ENCODE results near the gene POLR3G. TPM values are rescaled to one million over a fixed set of nuclear protein-coding genes. Genes with fewer than 3 reads are reported as not detected.

The POLR3G gene
- total RNA-seq, 1 experiment from 2014 or later = 23.4 TPM

DNA sequence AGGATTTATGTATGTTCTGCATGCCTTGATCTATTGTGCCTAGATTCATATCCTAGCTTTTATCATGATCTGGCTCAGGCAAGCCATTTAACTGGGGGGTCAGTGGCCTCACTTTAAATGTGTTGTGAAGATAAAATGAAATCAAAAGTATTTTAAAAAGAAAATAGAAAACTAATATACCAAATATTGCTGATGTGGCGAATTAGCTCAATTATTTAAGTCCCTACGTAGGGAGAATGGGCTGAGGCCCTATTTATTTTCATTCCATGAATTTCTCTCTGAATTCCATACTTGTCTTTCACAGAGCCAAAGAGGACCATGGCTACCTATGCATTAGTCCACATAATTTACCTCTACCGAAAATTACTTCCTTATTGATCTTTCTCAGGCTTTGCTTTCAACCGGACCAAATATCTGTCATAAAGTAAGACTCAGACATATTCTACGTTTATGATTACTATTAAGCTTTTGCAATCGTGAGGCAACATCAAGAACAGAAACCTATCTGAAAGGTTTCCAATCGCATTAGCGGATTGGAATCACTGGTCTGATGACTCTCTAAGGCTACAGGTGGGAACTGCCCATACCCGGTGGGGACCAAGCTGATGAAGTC, 1.8 kb upstream of the POLR3G start:
- DNase-seq (ENCODE audit: low read depth, low spot score) = no peak
- intact Hi-C loops (cut with micrococcal nuclease; ENCODE audit: unreplicated experiment) (no loop called here), in situ Hi-C loops (cut with HindIII; ENCODE audit: low pct_unique_long_range_greater_than_20kb, low sequenced_read_pairs) (no loop called here)
- no peaks in the 10 kb centered on the region; the same call in 1 of the 2 replicates for H3K36me3 ChIP-seq (ENCODE audit: control insufficient read depth, insufficient read depth, low read length)
- no peak for TF ChIP-seq TCF7L2 (IDR thresholded peaks at IDR 0.05; ENCODE audit: low read depth, low read length)
- TF ChIP-seq, protein P1, sequence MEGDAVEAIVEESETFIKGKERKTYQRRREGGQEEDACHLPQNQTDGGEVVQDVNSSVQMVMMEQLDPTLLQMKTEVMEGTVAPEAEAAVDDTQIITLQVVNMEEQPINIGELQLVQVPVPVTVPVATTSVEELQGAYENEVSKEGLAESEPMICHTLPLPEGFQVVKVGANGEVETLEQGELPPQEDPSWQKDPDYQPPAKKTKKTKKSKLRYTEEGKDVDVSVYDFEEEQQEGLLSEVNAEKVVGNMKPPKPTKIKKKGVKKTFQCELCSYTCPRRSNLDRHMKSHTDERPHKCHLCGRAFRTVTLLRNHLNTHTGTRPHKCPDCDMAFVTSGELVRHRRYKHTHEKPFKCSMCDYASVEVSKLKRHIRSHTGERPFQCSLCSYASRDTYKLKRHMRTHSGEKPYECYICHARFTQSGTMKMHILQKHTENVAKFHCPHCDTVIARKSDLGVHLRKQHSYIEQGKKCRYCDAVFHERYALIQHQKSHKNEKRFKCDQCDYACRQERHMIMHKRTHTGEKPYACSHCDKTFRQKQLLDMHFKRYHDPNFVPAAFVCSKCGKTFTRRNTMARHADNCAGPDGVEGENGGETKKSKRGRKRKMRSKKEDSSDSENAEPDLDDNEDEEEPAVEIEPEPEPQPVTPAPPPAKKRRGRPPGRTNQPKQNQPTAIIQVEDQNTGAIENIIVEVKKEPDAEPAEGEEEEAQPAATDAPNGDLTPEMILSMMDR (IDR thresholded peaks at IDR 0.05) = no peak
- no peak for TF ChIP-seq POLR2AphosphoS5 (IDR thresholded peaks at IDR 0.05; ENCODE audit: low read depth, low read length)
- H3K27ac ChIP-seq (ENCODE audit: low read length) = peak overlapping the region; percentile 84
- no peaks in the 10 kb centered on the region for H3K27me3 ChIP-seq (ENCODE audit: control insufficient read depth, insufficient read depth, low read length)
- peaks cover 19% of the 10 kb centered on the region for H3K4me1 ChIP-seq (ENCODE audit: control insufficient read depth, insufficient read depth, low read length)
- ATAC-seq = no peak
- CTCF ChIA-PET = no interaction called here
- BruUV-seq (replicated peaks) = TSS peak; percentile 58
- POLR2A ChIA-PET = no interaction called here
- peak overlapping the region; percentile 86 to 89 for H3K4me3 ChIP-seq (ENCODE audit: low read depth in 2 of 2, low read length in 2 of 2)
- H3K9me3 ChIP-seq (ENCODE audit: control insufficient read depth, insufficient read depth, low read depth, low read length) = no peaks in the 10 kb centered on the region

GRCh38 chr5:90473396-90474234, 1.0 kb upstream of the POLR3G start:
- H3K36me3 ChIP-seq (ENCODE audit: control insufficient read depth, insufficient read depth, low read length) = no peaks in the 10 kb centered on the region; the same call in 1 of the 2 replicates
- peak overlapping the region; percentile 86 to 89 for H3K4me3 ChIP-seq (ENCODE audit: low read depth in 2 of 2, low read length in 2 of 2)
- ChIA-PET CTCF (no interaction called here), POLR2A (no interaction called here)
- intact Hi-C loops (cut with micrococcal nuclease; ENCODE audit: unreplicated experiment) (no loop called here), in situ Hi-C loops (cut with HindIII; ENCODE audit: low pct_unique_long_range_greater_than_20kb, low sequenced_read_pairs) (no loop called here)
- peak overlapping the region; percentile 84 for H3K27ac ChIP-seq (ENCODE audit: low read length)
- BruUV-seq (replicated peaks) = no TSS peak
- peaks cover 19% of the 10 kb centered on the region for H3K4me1 ChIP-seq (ENCODE audit: control insufficient read depth, insufficient read depth, low read length)
- H3K27me3 ChIP-seq (ENCODE audit: control insufficient read depth, insufficient read depth, low read length) = no peaks in the 10 kb centered on the region
- no peaks in the 10 kb centered on the region for H3K9me3 ChIP-seq (ENCODE audit: control insufficient read depth, insufficient read depth, low read depth, low read length)
- TF ChIP-seq, protein P2, sequence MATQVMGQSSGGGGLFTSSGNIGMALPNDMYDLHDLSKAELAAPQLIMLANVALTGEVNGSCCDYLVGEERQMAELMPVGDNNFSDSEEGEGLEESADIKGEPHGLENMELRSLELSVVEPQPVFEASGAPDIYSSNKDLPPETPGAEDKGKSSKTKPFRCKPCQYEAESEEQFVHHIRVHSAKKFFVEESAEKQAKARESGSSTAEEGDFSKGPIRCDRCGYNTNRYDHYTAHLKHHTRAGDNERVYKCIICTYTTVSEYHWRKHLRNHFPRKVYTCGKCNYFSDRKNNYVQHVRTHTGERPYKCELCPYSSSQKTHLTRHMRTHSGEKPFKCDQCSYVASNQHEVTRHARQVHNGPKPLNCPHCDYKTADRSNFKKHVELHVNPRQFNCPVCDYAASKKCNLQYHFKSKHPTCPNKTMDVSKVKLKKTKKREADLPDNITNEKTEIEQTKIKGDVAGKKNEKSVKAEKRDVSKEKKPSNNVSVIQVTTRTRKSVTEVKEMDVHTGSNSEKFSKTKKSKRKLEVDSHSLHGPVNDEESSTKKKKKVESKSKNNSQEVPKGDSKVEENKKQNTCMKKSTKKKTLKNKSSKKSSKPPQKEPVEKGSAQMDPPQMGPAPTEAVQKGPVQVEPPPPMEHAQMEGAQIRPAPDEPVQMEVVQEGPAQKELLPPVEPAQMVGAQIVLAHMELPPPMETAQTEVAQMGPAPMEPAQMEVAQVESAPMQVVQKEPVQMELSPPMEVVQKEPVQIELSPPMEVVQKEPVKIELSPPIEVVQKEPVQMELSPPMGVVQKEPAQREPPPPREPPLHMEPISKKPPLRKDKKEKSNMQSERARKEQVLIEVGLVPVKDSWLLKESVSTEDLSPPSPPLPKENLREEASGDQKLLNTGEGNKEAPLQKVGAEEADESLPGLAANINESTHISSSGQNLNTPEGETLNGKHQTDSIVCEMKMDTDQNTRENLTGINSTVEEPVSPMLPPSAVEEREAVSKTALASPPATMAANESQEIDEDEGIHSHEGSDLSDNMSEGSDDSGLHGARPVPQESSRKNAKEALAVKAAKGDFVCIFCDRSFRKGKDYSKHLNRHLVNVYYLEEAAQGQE (IDR thresholded peaks at IDR 0.05; ENCODE audit: insufficient read depth in 1 of 2, low read depth in 2 of 2, low read length in 1 of 2) = no peak
- no peak for TF ChIP-seq SIN3A (IDR thresholded peaks at IDR 0.05; ENCODE audit: borderline replicate concordance, insufficient read depth, low read depth, low read length)
- no peak for TF ChIP-seq TCF7L2 (IDR thresholded peaks at IDR 0.05; ENCODE audit: low read depth, low read length)
- TF ChIP-seq, protein P1 (IDR thresholded peaks at IDR 0.05) = no peak
- DNase-seq (ENCODE audit: low read depth, low spot score) = no peak
- peak; percentile 47 for ATAC-seq
